ENCODE measurements around the gene PKM. TPM values are rescaled to one million over a fixed set of nuclear protein-coding genes. Genes with fewer than 3 reads are reported as not detected.
A peak's percentile ranks its signal among the peaks of the same experiment; 100 is the strongest.

The PKM gene
- total and polyA plus RNA-seq, 7 donors: 135 to 582 (median 210) TPM

DNA sequence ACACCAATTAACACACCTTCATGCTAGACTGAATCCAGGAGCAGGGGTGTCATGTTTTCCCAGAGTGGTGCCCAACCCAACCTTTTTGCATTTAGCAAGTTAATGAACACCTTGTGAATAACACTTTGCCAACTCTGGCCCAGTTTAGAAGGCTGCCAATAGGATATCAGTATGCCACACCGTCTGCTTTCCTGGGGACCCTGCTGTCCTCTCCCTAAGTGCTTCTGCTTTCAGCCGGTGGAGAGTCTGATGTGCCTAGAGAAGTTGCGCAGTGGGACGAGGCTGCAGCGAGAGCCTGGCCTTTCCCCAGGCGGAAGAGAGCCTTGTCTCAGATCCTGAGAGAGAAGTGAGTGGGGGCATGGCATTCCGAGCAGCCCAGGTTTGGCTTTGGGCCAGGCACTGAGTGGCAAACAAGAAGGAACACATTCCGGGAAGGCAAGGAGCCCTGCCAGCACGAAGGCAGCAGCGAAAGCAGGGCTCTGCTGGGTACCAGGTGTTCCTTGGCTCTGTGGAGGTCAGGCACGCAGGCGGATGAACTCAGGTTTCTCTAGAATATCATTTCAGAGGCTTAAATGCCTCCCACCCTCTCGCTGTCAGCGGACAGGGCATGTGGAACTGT lies 75.9 kb downstream of the PKM start:
- DNase-seq: peak; percentile 83
- Histone ChIP-seq H3K4me1 (peaks cover 0 to 30% (median 22%) of the 10 kb centered on the region in 4 donors), H3K9me3 (no peaks in the 10 kb centered on the region), H3K27ac (peak overlapping the region; percentile 70 to 87 (median 76)), H3K4me3 (peak overlapping the region in 3 of 4 donors; percentile 46 to 58 (median 50)), H3K36me3 (no peaks in the 10 kb centered on the region), H3K27me3 (no peaks in the 10 kb centered on the region)
- TF ChIP-seq EP300 (IDR thresholded peaks at IDR 0.05) (no peak), POLR2A (IDR thresholded peaks at IDR 0.05) (no peak), POLR2AphosphoS5 (IDR thresholded peaks at IDR 0.05) (peak in 2 of 4 donors; percentile 28 to 44)
- TF ChIP-seq, protein P1, sequence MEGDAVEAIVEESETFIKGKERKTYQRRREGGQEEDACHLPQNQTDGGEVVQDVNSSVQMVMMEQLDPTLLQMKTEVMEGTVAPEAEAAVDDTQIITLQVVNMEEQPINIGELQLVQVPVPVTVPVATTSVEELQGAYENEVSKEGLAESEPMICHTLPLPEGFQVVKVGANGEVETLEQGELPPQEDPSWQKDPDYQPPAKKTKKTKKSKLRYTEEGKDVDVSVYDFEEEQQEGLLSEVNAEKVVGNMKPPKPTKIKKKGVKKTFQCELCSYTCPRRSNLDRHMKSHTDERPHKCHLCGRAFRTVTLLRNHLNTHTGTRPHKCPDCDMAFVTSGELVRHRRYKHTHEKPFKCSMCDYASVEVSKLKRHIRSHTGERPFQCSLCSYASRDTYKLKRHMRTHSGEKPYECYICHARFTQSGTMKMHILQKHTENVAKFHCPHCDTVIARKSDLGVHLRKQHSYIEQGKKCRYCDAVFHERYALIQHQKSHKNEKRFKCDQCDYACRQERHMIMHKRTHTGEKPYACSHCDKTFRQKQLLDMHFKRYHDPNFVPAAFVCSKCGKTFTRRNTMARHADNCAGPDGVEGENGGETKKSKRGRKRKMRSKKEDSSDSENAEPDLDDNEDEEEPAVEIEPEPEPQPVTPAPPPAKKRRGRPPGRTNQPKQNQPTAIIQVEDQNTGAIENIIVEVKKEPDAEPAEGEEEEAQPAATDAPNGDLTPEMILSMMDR (IDR thresholded peaks at IDR 0.05): no peak
- intact Hi-C loops (cut with DNase I): loop anchor here (2.0 to 10.0 kb wide), 4 partner anchors 38 to 374 kb away; no protein-coding TSS in a partner anchor
- 12 to 57% methylated on average over 14 of the region's 14 CpGs for WGBS, 2 donors

DNA sequence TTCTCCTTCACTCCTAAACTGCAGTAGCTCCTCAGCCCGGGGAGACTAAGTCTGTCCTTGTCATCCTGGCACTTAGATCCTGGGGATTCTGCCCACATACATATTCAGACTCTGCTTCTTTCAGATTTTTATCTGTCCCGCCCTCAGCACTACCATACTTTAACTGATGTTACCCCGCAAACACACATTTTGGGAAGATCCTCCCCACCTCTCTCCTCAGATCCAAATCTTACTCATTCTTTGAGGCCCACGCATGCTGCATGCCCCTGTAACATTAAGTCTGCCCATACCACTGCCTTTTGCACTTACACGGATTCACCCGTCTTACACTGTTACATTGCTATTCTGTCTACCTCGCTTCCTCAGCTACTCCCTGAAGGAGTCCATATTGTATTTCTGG lies 76.7 kb downstream of the PKM start:
- TF ChIP-seq POLR2A (IDR thresholded peaks at IDR 0.05) (no peak), POLR2AphosphoS5 (IDR thresholded peaks at IDR 0.05) (no peak), EP300 (IDR thresholded peaks at IDR 0.05) (no peak)
- TF ChIP-seq, protein P1 (IDR thresholded peaks at IDR 0.05): no peak

DNA sequence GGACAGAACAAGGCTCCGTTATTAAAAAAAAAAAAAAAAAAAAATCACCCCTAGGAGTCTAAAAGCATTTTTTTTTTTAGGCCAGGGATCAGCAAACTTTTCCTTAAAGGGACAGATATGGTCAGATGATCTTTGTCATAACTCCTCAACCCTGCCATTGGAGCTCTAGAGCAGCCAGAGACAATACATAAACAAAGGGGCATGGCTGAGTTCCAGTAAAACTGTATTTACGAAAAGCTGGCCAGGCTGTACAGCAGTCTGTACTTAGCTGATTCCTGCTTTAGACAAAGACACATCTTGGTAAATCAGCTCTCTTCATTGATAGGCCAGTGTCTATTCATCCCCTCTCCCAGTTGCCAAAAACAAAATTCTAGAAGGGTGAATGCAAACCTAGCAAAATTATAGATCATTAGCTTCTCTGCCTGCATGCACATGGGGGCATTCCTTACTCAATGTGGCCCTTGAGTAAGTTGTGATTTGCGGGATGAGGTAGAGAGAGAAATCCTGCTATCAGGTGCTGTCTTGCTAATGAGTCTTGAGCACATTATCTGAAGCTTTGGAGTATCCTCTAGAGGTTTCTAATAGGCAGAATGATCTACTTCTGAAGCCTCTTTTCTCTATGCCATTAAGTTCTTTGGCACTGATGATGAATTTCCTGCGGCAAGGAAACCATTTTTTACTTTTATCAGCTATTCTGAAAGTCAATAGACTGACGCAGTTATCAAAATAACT lies 77.6 kb downstream of the PKM start:
- no peaks in the 10 kb centered on the region for H3K36me3 ChIP-seq
- H3K4me1 ChIP-seq: peaks cover 0 to 30% (median 22%) of the 10 kb centered on the region in 4 donors
- H3K4me3 ChIP-seq: no peak overlapping the region
- DNase-seq: no peak
- no peaks in the 10 kb centered on the region for H3K27me3 ChIP-seq
- TF ChIP-seq POLR2AphosphoS5 (IDR thresholded peaks at IDR 0.05) (peak in 1 of 4 donors; percentile 14), POLR2A (IDR thresholded peaks at IDR 0.05) (no peak), EP300 (IDR thresholded peaks at IDR 0.05) (no peak)
- 61 to 80% methylated on average over 5 of the region's 5 CpGs for WGBS, 2 donors
- intact Hi-C loops (cut with DNase I): loop anchor here (10.0 kb wide), 2 partner anchors 119 to 269 kb away; no protein-coding TSS in a partner anchor
- no peaks in the 10 kb centered on the region for H3K9me3 ChIP-seq
- H3K27ac ChIP-seq: peak overlapping the region; percentile 38 to 87 (median 75)

More for the DNA sequence above, 76.7 kb downstream of the PKM start:
- DNase-seq: no peak
- 93 to 94% methylated on average over 7 of the region's 7 CpGs for WGBS, 2 donors
- Histone ChIP-seq H3K27ac (peak overlapping the region; percentile 70 to 87 (median 76)), H3K36me3 (no peaks in the 10 kb centered on the region), H3K4me3 (no peak overlapping the region), H3K27me3 (no peaks in the 10 kb centered on the region), H3K4me1 (peaks cover 0 to 30% (median 22%) of the 10 kb centered on the region in 4 donors), H3K9me3 (no peaks in the 10 kb centered on the region)
- intact Hi-C loops (cut with DNase I): loop anchor here (2.0 to 10.0 kb wide), 4 partner anchors 38 to 374 kb away; no protein-coding TSS in a partner anchor

Other genes starting within 250 kb of the PKM start
- 10 to 100 TPM; 55.8 to 80.0 (median 62.8) TPM for gene MYO9A, start 113.0 kb downstream of the PKM start, total RNA-seq
- 1 to 10 TPM; 3.0 to 7.1 (median 3.0) TPM for gene MYO9A, start 113.0 kb downstream of the PKM start, polyA plus RNA-seq
- gene SENP8, start 112.8 kb downstream of the PKM start, total RNA-seq: 1 to 10 TPM; 1.8 to 4.3 (median 2.0) TPM
- gene SENP8, start 112.8 kb downstream of the PKM start, polyA plus RNA-seq: 1 to 10 TPM; 1.2 to 3.0 (median 1.6) TPM
- gene GRAMD2A, start 33.4 kb downstream of the PKM start, total RNA-seq: 1 to 10 TPM in 1 of 4 donors, under 1 TPM in 3; 0.16 to 2.6 (median 0.50) TPM
- gene GRAMD2A, start 33.4 kb downstream of the PKM start, polyA plus RNA-seq: 1 to 10 TPM in 2 of 3 donors, not detected in 1; 2.5 to 4.3 TPM
- gene PARP6, start 41.4 kb upstream of the PKM start, total RNA-seq: 100 to 1,000 TPM in 1 of 4 donors, 10 to 100 TPM in 3; 41.5 to 103 (median 60.0) TPM
- gene PARP6, start 41.4 kb upstream of the PKM start, polyA plus RNA-seq: 10 to 100 TPM; 12.5 to 29.4 (median 27.2) TPM
- gene CELF6, start 89.0 kb upstream of the PKM start, total RNA-seq: 1 to 10 TPM; 2.1 to 5.8 (median 2.8) TPM
- 1 to 10 TPM in 1 of 3 donors, not detected in 2; 4.2 TPM for gene CELF6, start 89.0 kb upstream of the PKM start, polyA plus RNA-seq
- 10 to 100 TPM; 56.0 to 80.0 (median 66.7) TPM for gene HEXA, start 144.8 kb upstream of the PKM start, total RNA-seq
- 10 to 100 TPM; 35.4 to 76.5 (median 54.8) TPM for gene HEXA, start 144.8 kb upstream of the PKM start, polyA plus RNA-seq
- not detected for gene TMEM202, start 167.1 kb upstream of the PKM start, total RNA-seq
- gene TMEM202, start 167.1 kb upstream of the PKM start, polyA plus RNA-seq: not detected
- gene ARIH1, start 243.1 kb upstream of the PKM start, total RNA-seq: 10 to 100 TPM; 36.4 to 69.5 (median 45.2) TPM
- gene ARIH1, start 243.1 kb upstream of the PKM start, polyA plus RNA-seq: 10 to 100 TPM; 10.8 to 22.8 (median 18.3) TPM

Data from sigmoid colon (tissue), 7 donors.